Heart right ventricle (tissue), 16 donors: ENCODE measurements around the gene SLC37A3. TPM values are rescaled to one million over a fixed set of nuclear protein-coding genes. Genes with fewer than 3 reads are reported as not detected.
A peak's percentile ranks its signal among the peaks of the same experiment; 100 is the strongest.

Experiments used
- ATAC-seq, 8 donors: fragments of 200-7000 bp; cut with Tn5 transposase; one replicate each; pipeline ENCODE4 v1.9.1; 2020; ENCODE audit warnings: mild to moderate bottlenecking in 8 of 8, moderate library complexity in 8 of 8, moderate number of reproducible peaks in 1 of 8
- DNase-seq, 2 donors: peaks; one replicate each; pipeline ENCODE4 v3.0.0-alpha.2; 2020
- H3K27ac ChIP-seq, 10 donors: fragments of 200-600 bp; sonication (generic) in 2 of 10; one replicate each; pipeline versions ENCODE4 v1.5.0 to v1.8.0; 2020 to 2022; ENCODE audit warnings: mild to moderate bottlenecking in 3 of 10
- H3K27me3 ChIP-seq, 7 donors: fragments of 200-600 bp; one replicate each; pipeline ENCODE4 v1.8.0; 2021 to 2022; ENCODE audit warnings: mild to moderate bottlenecking in 2 of 7
- H3K36me3 ChIP-seq, 9 donors: fragments of 200-600 bp; sonication (generic) in 1 of 9; one replicate each; pipeline versions ENCODE4 v1.5.0 to v1.8.0; 2020 to 2022; ENCODE audit warnings: mild to moderate bottlenecking in 2 of 9
- H3K4me1 ChIP-seq, 9 donors: fragments of 200-600 bp; sonication (generic) in 1 of 9; one replicate each; pipeline versions ENCODE4 v1.5.0 to v1.8.0; 2020 to 2022; ENCODE audit warnings: mild to moderate bottlenecking in 4 of 9
- H3K4me3 ChIP-seq, 10 donors: fragments of 200-600 bp; sonication (generic) in 2 of 10; one replicate each; pipeline versions ENCODE4 v1.5.0 to v1.8.0; 2020 to 2022; ENCODE audit warnings: mild to moderate bottlenecking in 7 of 10, moderate library complexity in 2 of 10
- H3K9me3 ChIP-seq, 11 donors: fragments of 200-600 bp in 10 of 11; sonication (generic) in 2 of 11; one replicate each; pipeline versions ENCODE4 v1.5.0 to v1.8.0; 2013 to 2022; ENCODE audit warnings: mild to moderate bottlenecking in 2 of 11, control low read depth in 1 of 11, moderate library complexity in 1 of 11
- WGBS, 2 donors: extraction: QIAGEN DNeasy Blood & Tissue Kit; methylation state at CpG; one replicate each; pipeline ENCODE4 v1.1.7; 2013; ENCODE audit warnings: inconsistent platforms in 1 of 2; 5-methylcytosine and 5-hydroxymethylcytosine counted together
- intact Hi-C, 10 donors: fragments of 100-400 bp; cut with DNase I; formaldehyde crosslinking; loops; one replicate each; pipeline versions ENCODE4 v1.11.1 to v1.14.2; 2022
- polyA plus RNA-seq, 2 donors: library from polyadenylated mRNA; stranded (reverse); fragments of 200-250 nt; gene quantifications; one replicate each; pipeline ENCODE4 v1.2.3, GENCODE V29; 2013
- total RNA-seq, 10 donors: library from RNA; stranded (reverse); fragmentation: NEBNext Ultra II Directional in 3 of 10; extraction: Animal tissue kit (Norgen Biotek cat#: 25700) in 3 of 10; gene quantifications; one replicate each; pipeline versions ENCODE4 v1.2.1 to v1.2.4, GENCODE V29; 2021 to 2023
- TF ChIP-seq, protein P1 (sequence below), 9 donors: fragments of 200-600 bp; sonication (generic) in 2 of 9; IDR thresholded peaks; one replicate each; pipeline versions ENCODE4 v1.5.0 to v1.8.0; 2021 to 2022; ENCODE audit warnings: antibody characterized with exemption in 9 of 9, mild to moderate bottlenecking in 5 of 9, moderate library complexity in 1 of 9
- donor health status: Arrhythmogenic right ventricular cardiomyopathy.
- donor health status: ischemic (EF 13 %, LVEDD 7.1; RV severe dilation, severe dysfunction).
- donor health status: healthy with polysubstance abuse.
- donor health status: DM: no; HTN: yes; CAD: no.
- donor health status: DM: no; HTN: no; CAD: no.
- donor health status: ischemic (EF 25% LVEDD 6.9; RV normal size, moderate dysfunction).
- donor health status: ischemic (EF 25% LVEDD 5.7; RV mildly dilated, moderate dysfunction).
- donor health status: healthy.
- donor health status: DM: yes; HTN: yes; CAD: no.
- donor health status: Ischemic cardiomyopathy.
- donor health status: ischemic (EF 35%, LVEDD 5.7; RV mildly dilated, moderate dysfunction).
- donor health status: nonischemic (EF 11% LVEDD 7.7; RV severe dilation, severe dysfunction).
- donor health status: DM: yes; HTN: yes; CAD: no.
- donor health status: PGD.
- donor health status: ischemic (EF 29% LVEDD 5.4; RV normal size, mild dysfunction).
- donor health status: nonischemic (EF 23%, LVEDD 6.1; RV moderate dilation, normal function).

Gene SLC37A3
- total and polyA plus RNA-seq, 12 donors = 5.2 to 16.6 (median 10.1) TPM

DNA sequence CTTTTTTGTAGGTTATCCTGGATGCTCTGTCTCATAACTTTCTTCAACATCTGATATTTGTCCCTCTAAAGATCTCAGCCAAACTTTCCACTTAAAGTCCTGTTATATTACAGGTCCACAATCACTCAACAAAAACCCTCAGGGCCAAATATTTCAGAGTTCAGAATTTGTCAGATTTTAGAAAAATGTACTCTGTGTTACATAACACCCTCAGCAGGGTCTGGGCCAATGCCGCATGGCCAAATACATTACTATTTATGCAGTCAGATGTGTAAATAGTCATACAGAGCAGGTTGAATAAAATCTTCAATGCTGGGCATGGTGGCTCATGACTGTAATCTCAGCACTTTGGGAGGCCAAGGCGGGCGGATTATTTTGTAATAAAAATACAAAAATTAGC lies 17.0 kb upstream of the SLC37A3 start:
- TF ChIP-seq, protein P1, sequence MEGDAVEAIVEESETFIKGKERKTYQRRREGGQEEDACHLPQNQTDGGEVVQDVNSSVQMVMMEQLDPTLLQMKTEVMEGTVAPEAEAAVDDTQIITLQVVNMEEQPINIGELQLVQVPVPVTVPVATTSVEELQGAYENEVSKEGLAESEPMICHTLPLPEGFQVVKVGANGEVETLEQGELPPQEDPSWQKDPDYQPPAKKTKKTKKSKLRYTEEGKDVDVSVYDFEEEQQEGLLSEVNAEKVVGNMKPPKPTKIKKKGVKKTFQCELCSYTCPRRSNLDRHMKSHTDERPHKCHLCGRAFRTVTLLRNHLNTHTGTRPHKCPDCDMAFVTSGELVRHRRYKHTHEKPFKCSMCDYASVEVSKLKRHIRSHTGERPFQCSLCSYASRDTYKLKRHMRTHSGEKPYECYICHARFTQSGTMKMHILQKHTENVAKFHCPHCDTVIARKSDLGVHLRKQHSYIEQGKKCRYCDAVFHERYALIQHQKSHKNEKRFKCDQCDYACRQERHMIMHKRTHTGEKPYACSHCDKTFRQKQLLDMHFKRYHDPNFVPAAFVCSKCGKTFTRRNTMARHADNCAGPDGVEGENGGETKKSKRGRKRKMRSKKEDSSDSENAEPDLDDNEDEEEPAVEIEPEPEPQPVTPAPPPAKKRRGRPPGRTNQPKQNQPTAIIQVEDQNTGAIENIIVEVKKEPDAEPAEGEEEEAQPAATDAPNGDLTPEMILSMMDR (IDR thresholded peaks at IDR 0.05) = no peak
- H3K27me3 ChIP-seq = peaks cover 0 to 20% (median 0%) of the 10 kb centered on the region in 7 donors
- ATAC-seq (no peak), DNase-seq (no peak)
- no peaks in the 10 kb centered on the region for H3K36me3 ChIP-seq
- H3K27ac ChIP-seq = no peak overlapping the region
- WGBS, 2 donors = 94 to 97% methylated on average over 3 of the region's 3 CpGs
- intact Hi-C loops = no loop called here
- no peaks in the 10 kb centered on the region for H3K4me1 ChIP-seq
- H3K4me3 ChIP-seq = no peak overlapping the region
- H3K9me3 ChIP-seq = peaks cover 0 to 5% (median 0%) of the 10 kb centered on the region in 11 donors

DNA sequence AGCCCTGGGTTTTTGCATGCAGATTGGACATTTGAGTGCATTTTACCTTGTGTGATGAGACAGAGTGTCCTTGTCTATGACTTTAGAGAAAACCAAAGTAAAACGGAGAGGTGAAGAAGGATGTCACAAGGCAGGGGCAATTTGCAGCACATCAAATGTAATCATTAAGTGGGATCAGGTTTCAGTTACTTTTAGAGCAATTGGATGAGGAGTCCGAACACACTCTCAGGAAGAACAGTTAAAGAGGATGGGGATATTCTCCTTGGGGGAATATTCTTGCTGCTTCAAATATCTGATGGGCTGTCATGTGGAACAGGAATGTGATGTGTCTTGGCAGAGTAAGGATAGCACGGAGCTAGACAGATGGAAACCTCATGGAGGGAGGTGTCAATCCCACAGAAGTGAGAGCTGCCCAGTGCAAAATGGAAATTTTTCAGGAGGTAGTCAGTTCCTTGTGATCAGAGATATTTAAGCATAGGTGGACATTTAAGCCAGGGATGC lies 6.3 kb upstream of the SLC37A3 start:
- DNase-seq (no peak), ATAC-seq (no peak)
- peak overlapping the region in 1 of 10 donors; percentile 50 for H3K4me3 ChIP-seq
- H3K27ac ChIP-seq = no peak overlapping the region
- H3K9me3 ChIP-seq = no peaks in the 10 kb centered on the region
- WGBS, 2 donors = 44 to 46% methylated on average over 3 of the region's 3 CpGs
- peaks cover 3 to 44% (median 30%) of the 10 kb centered on the region in 7 donors for H3K27me3 ChIP-seq
- peaks cover 0 to 10% (median 5%) of the 10 kb centered on the region in 9 donors for H3K4me1 ChIP-seq
- no peaks in the 10 kb centered on the region for H3K36me3 ChIP-seq
- intact Hi-C loops = no loop called here
- TF ChIP-seq, protein P1 (IDR thresholded peaks at IDR 0.05) = no peak

DNA sequence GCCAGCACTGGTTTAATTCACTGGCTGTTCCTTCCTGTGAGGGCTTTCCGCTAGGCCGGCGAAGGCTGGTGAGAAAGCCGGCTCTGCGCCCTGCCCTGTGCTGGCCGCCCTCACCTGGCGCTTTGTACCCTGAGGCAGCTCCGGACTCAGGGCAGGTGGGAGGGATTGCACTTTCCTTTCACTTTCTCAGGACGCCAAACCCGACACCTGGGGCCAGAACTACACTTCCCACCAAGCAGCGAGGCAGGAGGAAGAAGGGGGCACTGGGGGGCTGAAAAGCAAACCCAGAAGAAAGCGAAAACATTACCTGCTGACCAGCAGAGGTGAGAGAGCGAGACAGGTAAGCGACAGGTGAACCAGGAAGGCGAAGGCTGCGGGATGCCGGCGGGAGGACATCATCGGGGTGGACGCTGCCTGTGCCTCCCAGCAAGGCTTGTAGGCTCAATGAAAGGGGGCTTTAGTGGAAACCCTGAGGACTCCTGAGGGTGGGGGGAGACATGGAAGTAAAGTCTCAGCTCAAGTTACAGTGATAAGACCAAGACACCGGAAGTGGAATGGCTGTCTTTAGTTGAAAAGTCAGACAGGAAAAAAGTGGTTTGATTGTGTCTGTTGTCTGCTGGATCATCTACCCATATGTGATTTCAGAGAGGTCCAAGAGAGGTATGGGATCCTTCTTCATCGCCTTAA lies 5.7 kb upstream of the SLC37A3 start, which contains the start of gene RAB19:
RAB19 (plus strand) TSS at position 181 of the 687 bp plus-strand sequence. CDS start 3,589 bp downstream, outside the sequence.
- DNase-seq (no peak), ATAC-seq (peak in 4 of 8 donors; percentile 39 to 66 (median 58))
- Histone ChIP-seq H3K27me3 (peaks cover 3 to 48% (median 30%) of the 10 kb centered on the region in 7 donors), H3K36me3 (no peaks in the 10 kb centered on the region), H3K27ac (peak within 1 kb of the TSS in 1 of 10 donors; percentile 74), H3K4me3 (peak within 1 kb of the TSS in 9 of 10 donors; percentile 8 to 50 (median 26)), H3K4me1 (peaks cover 0 to 10% (median 5%) of the 10 kb centered on the region in 9 donors), H3K9me3 (no peaks in the 10 kb centered on the region)
- 10 to 14% methylated on average over 22 of the region's 22 CpGs for WGBS, 2 donors
- intact Hi-C loops = no loop called here
- TF ChIP-seq, protein P1 (IDR thresholded peaks at IDR 0.05) = no peak

DNA sequence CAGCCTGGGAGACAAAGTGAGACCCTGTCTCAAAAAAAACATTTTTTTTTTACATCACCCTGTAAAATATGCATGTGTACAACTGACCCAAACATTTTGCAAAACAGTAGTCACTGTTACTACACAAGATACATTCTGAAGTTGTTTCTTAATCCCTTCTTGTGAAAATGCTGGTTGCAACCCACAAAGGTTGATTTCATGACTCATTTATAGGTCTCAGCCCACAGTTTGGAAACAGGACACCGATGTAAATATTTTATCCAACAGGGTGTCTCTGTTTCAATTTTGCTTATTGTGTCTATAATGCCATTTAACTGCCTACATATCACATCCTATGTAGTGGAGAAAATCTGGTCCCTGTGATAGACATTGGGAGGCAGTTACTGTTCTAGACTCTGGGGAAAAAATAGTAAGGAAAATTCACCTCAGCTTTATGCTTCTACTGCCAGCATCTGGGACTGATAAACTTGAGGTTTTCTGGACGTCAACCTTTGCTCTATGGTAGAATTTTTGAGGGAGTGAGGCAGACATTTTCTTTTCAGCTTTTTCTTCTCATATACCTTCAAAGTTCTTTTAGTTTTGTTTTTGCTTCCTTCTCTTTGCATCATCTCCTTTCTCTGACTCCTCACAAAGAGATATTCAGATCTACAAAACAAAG lies 4.0 kb upstream of the SLC37A3 start:
- intact Hi-C loops = no loop called here
- Histone ChIP-seq H3K27me3 (peaks cover 3 to 48% (median 30%) of the 10 kb centered on the region in 7 donors), H3K4me1 (peaks cover 0 to 19% (median 12%) of the 10 kb centered on the region in 9 donors), H3K4me3 (no peak overlapping the region), H3K36me3 (no peaks in the 10 kb centered on the region), H3K27ac (no peak overlapping the region), H3K9me3 (no peaks in the 10 kb centered on the region)
- WGBS, 2 donors = 87% methylated on average over 2 of the region's 2 CpGs
- no peak for DNase-seq
- no peak for ATAC-seq
- TF ChIP-seq, protein P1 (IDR thresholded peaks at IDR 0.05) = no peak
